Small intestine (tissue), 7 donors: ENCODE results near the gene ENAM. TPM values are rescaled to one million over a fixed set of nuclear protein-coding genes. Genes with fewer than 3 reads are reported as not detected.
A peak's percentile ranks its signal among the peaks of the same experiment; 100 is the strongest.

Source experiments
- DNase-seq, 2 donors: peaks; one replicate each; pipeline versions ENCODE4 v3.0.0 to v3.0.0-alpha.2; 2013
- FAIRE-seq: peaks from 2 replicates; lab custom pipeline; 2012; peaks lifted over from hg19 to GRCh38; lab: Jason Lieb, UNC
- H3K27ac ChIP-seq, 3 donors: one replicate each; pipeline ENCODE4 v1.5.1; 2013; ENCODE audit warnings: low read length in 2 of 3, mild to moderate bottlenecking in 2 of 3, control low read depth in 1 of 3, inconsistent platforms in 1 of 3, low read depth in 1 of 3, moderate library complexity in 1 of 3
- H3K27me3 ChIP-seq, 3 donors: one replicate each; pipeline ENCODE4 v1.6.1; 2013; ENCODE audit warnings: low read length in 3 of 3, inconsistent platforms in 1 of 3; ENCODE audit not compliant: control insufficient read depth in 3 of 3, insufficient read depth in 3 of 3
- H3K36me3 ChIP-seq, 3 donors: one replicate each; pipeline ENCODE4 v1.6.1; 2013; ENCODE audit warnings: low read length in 3 of 3, inconsistent platforms in 1 of 3, low read depth in 1 of 3, mild to moderate bottlenecking in 1 of 3, moderate library complexity in 1 of 3; ENCODE audit not compliant: control insufficient read depth in 3 of 3, insufficient read depth in 2 of 3
- H3K4me1 ChIP-seq, 3 donors: one replicate each; pipeline ENCODE4 v1.6.1; 2013; ENCODE audit warnings: low read length in 2 of 3, inconsistent platforms in 1 of 3, low read depth in 1 of 3, mild to moderate bottlenecking in 1 of 3, moderate library complexity in 1 of 3; ENCODE audit not compliant: control insufficient read depth in 3 of 3, insufficient read depth in 2 of 3
- H3K4me3 ChIP-seq, 3 donors: one replicate each; pipeline ENCODE4 v1.5.1; 2013; ENCODE audit warnings: low read length in 3 of 3, control low read depth in 1 of 3, inconsistent platforms in 1 of 3, low read depth in 1 of 3, mild to moderate bottlenecking in 1 of 3, moderate library complexity in 1 of 3
- H3K9me3 ChIP-seq, 2 donors: one replicate each; pipeline ENCODE4 v1.6.1; 2013; ENCODE audit warnings: low read depth in 1 of 2, low read length in 1 of 2; ENCODE audit not compliant: control insufficient read depth in 2 of 2, insufficient read depth in 1 of 2
- WGBS, 3 donors: extraction: QIAGEN DNeasy Blood & Tissue Kit; methylation state at CpG; one replicate each; pipeline ENCODE4 v1.1.7; 2013; 5-methylcytosine and 5-hydroxymethylcytosine counted together
- polyA plus RNA-seq, 4 donors: library from polyadenylated mRNA; stranded (reverse) in 3 of 4; unstranded in 1 of 4; fragments of 200-250 nt in 3 of 4; fragments of 120-200 nt in 1 of 4; gene quantifications; one replicate each; pipeline versions ENCODE4 v1.2.1 to v1.2.3, GENCODE V29; 2013
- donor health status: healthy with polysubstance abuse.
- donor health status: control.
- donor health status: control.
- donor health status: Bipolar disorder and iron deficiency.
- donor health status: healthy.

The ENAM gene
- polyA plus RNA-seq, 4 donors, result under 0.01 to 4.5 (median 0.04) TPM; not detected in 1

GRCh38 chr4:70614184-70614555 is 14.4 kb upstream of the ENAM start:
- Histone ChIP-seq H3K36me3 (no peaks in the 10 kb centered on the region), H3K4me3 (no peak overlapping the region), H3K27me3 (no peaks in the 10 kb centered on the region), H3K27ac (peak overlapping the region in 2 of 3 donors; percentile 49 to 65), H3K4me1 (peaks cover 0 to 6% (median 2%) of the 10 kb centered on the region in 3 donors), H3K9me3 (no peaks in the 10 kb centered on the region)
- FAIRE-seq, result no peak
- WGBS, 3 donors, result 50 to 68% (median 51%) methylated on average over 3 of the region's 3 CpGs
- DNase-seq, result peak in 1 of 2 donors; percentile 5

DNA sequence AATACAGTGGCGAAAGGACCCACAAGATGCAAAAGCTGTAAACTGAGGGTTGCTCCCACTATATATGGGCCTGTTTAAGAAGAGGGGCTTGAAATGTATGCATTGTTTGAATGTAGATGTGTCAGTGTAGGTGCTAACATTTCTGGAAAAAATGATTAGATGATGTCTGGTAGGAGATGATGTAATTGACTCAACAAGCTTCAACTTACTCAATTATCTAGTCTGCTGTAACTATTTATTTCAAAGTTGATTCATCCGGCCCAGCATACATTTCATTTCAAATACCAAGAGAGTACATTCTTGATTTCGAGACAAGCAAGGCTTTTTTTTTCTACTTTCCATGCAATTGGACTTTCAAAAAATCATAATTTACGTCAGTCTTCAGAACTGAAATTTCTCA is 9.3 kb upstream of the ENAM start:
- no peak for FAIRE-seq

DNA sequence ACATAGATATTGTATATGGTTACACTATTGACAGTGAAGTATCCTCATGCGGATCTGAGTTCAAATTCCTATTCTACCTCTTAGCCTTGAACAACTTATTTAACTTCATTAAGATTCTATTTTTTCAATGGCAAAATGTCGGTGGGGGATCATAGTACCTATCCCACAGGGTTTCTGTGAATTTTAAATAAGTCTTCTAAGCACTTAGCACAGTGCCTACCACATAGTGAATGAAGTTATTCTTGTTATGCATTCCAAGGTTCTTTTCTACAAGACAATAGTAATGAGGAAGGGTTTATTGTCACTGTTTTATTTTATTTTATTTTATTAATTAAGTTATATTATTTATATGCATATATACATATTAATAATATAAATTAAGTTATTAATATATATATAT is 8.8 kb upstream of the ENAM start:
- no peak for FAIRE-seq
- Histone ChIP-seq H3K27ac (no peak overlapping the region), H3K27me3 (no peaks in the 10 kb centered on the region), H3K9me3 (no peaks in the 10 kb centered on the region), H3K36me3 (no peaks in the 10 kb centered on the region), H3K4me3 (no peak overlapping the region), H3K4me1 (no peaks in the 10 kb centered on the region)
- DNase-seq, result no peak
- WGBS, 3 donors, result 94 to 95% (median 95%) methylated on average over 2 of the region's 2 CpGs

More for the DNA sequence above, 9.3 kb upstream of the ENAM start:
- no peaks in the 10 kb centered on the region for H3K36me3 ChIP-seq
- no peaks in the 10 kb centered on the region for H3K9me3 ChIP-seq
- DNase-seq, result no peak
- H3K4me1 ChIP-seq, result peaks cover 0 to 2% (median 0%) of the 10 kb centered on the region in 3 donors
- H3K4me3 ChIP-seq, result no peak overlapping the region
- WGBS, 3 donors, result 91 to 98% (median 95%) methylated on average over 4 of the region's 4 CpGs
- no peaks in the 10 kb centered on the region for H3K27me3 ChIP-seq
- H3K27ac ChIP-seq, result no peak overlapping the region

GRCh38 chr4:70623323-70623722 is 5.2 kb upstream of the ENAM start:
- H3K4me3 ChIP-seq, result no peak overlapping the region
- WGBS, 3 donors, result 94 to 100% (median 95%) methylated on average over 3 of the region's 3 CpGs
- H3K4me1 ChIP-seq, result no peaks in the 10 kb centered on the region
- DNase-seq (no peak), FAIRE-seq (no peak)
- H3K36me3 ChIP-seq, result no peaks in the 10 kb centered on the region
- H3K27ac ChIP-seq, result no peak overlapping the region
- no peaks in the 10 kb centered on the region for H3K27me3 ChIP-seq
- no peaks in the 10 kb centered on the region for H3K9me3 ChIP-seq

DNA sequence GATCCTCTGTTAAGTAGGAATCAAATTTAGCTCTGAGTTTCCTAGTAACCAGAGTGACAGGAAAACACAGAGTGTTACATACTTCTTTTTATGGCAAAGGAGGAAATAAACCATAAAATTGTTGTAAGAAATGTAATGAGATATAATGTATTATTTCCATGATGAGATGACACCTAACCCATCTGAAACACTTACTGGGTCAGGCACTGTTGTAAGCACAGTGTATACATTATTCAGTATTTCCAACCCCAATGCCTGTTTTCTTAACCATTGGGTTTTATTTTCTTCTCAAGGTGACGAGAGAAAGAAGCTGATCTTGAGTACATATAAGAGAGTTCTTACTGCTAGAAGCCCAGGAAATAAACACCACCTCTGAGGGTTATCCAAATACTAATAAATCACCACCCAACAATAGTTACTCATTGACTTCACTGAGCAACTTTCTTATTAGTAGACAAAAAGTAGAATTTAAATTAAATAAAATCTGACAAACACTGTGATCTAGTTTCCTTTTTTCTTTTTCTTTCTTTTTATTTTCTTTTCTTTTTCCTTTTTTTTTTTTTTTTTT is 4.2 kb upstream of the ENAM start:
- DNase-seq (peak in 1 of 2 donors; percentile 26), FAIRE-seq (no peak)
- no peaks in the 10 kb centered on the region for H3K27me3 ChIP-seq
- no peaks in the 10 kb centered on the region for H3K36me3 ChIP-seq
- H3K27ac ChIP-seq, result no peak overlapping the region
- no peak overlapping the region for H3K4me3 ChIP-seq
- H3K4me1 ChIP-seq, result no peaks in the 10 kb centered on the region
- no peaks in the 10 kb centered on the region for H3K9me3 ChIP-seq
- 35 to 44% (median 38%) methylated on average over 1 of the region's 1 CpG for WGBS, 3 donors

- Histone ChIP-seq H3K4me1 (no peaks in the 10 kb centered on the region), H3K27ac (no peak overlapping the region), H3K4me3 (no peak overlapping the region), H3K27me3 (no peaks in the 10 kb centered on the region), H3K9me3 (no peaks in the 10 kb centered on the region), H3K36me3 (no peaks in the 10 kb centered on the region)
- 88 to 96% (median 94%) methylated on average over 1 of the region's 1 CpG for WGBS, 3 donors
- no peak for FAIRE-seq
- DNase-seq, result no peak
Observed at GRCh38 chr4:70627620-70628019, 924 bp upstream of the ENAM start.

GRCh38 chr4:70629469-70630090 is 1.0 kb downstream of the ENAM start:
- FAIRE-seq (peak; percentile 47), DNase-seq (no peak)
- no peaks in the 10 kb centered on the region for H3K36me3 ChIP-seq
- no peak overlapping the region for H3K4me3 ChIP-seq
- no peaks in the 10 kb centered on the region for H3K4me1 ChIP-seq
- no peaks in the 10 kb centered on the region for H3K9me3 ChIP-seq
- H3K27me3 ChIP-seq, result no peaks in the 10 kb centered on the region
- no peak overlapping the region for H3K27ac ChIP-seq
- 71 to 88% (median 86%) methylated on average over 1 of the region's 1 CpG for WGBS, 3 donors

GRCh38 chr4:70630162-70630561 is 1.6 kb downstream of the ENAM start:
- DNase-seq (no peak), FAIRE-seq (no peak)
- WGBS, 3 donors, result 72 to 83% (median 77%) methylated on average over 3 of the region's 3 CpGs

More at GRCh38 chr4:70630162-70630561, 1.6 kb downstream of the ENAM start:
- H3K4me1 ChIP-seq, result no peaks in the 10 kb centered on the region
- H3K27me3 ChIP-seq, result no peaks in the 10 kb centered on the region
- no peak overlapping the region for H3K27ac ChIP-seq
- H3K9me3 ChIP-seq, result no peaks in the 10 kb centered on the region
- H3K4me3 ChIP-seq, result no peak overlapping the region
- no peaks in the 10 kb centered on the region for H3K36me3 ChIP-seq
